Measurements from ENCODE around the gene TNFRSF18.

GRCh38 chr1:1232796-1233566 lies 26.6 kb upstream of the TNFRSF18 start:
- TF ChIP-seq, protein P1, sequence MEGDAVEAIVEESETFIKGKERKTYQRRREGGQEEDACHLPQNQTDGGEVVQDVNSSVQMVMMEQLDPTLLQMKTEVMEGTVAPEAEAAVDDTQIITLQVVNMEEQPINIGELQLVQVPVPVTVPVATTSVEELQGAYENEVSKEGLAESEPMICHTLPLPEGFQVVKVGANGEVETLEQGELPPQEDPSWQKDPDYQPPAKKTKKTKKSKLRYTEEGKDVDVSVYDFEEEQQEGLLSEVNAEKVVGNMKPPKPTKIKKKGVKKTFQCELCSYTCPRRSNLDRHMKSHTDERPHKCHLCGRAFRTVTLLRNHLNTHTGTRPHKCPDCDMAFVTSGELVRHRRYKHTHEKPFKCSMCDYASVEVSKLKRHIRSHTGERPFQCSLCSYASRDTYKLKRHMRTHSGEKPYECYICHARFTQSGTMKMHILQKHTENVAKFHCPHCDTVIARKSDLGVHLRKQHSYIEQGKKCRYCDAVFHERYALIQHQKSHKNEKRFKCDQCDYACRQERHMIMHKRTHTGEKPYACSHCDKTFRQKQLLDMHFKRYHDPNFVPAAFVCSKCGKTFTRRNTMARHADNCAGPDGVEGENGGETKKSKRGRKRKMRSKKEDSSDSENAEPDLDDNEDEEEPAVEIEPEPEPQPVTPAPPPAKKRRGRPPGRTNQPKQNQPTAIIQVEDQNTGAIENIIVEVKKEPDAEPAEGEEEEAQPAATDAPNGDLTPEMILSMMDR (IDR thresholded peaks at IDR 0.05): no peak
- no peak for TF ChIP-seq POLR2AphosphoS5 (IDR thresholded peaks at IDR 0.05)
- TF ChIP-seq POLR2A (IDR thresholded peaks at IDR 0.05; ENCODE audit: low read depth): no peak
- TF ChIP-seq EP300 (IDR thresholded peaks at IDR 0.05): no peak

Measured in esophagus muscularis mucosa (tissue), 4 donors.